ENCODE measurements around the gene GSTM2.

GSTM2 gene

GRCh38 chr1:109630081-109630897 is 37.6 kb upstream of the GSTM2 start:
- no peak for DNase-seq

- DNase-seq = no peak
Measured at GRCh38 chr1:109630898-109631512, 36.9 kb upstream of the GSTM2 start.

DNA sequence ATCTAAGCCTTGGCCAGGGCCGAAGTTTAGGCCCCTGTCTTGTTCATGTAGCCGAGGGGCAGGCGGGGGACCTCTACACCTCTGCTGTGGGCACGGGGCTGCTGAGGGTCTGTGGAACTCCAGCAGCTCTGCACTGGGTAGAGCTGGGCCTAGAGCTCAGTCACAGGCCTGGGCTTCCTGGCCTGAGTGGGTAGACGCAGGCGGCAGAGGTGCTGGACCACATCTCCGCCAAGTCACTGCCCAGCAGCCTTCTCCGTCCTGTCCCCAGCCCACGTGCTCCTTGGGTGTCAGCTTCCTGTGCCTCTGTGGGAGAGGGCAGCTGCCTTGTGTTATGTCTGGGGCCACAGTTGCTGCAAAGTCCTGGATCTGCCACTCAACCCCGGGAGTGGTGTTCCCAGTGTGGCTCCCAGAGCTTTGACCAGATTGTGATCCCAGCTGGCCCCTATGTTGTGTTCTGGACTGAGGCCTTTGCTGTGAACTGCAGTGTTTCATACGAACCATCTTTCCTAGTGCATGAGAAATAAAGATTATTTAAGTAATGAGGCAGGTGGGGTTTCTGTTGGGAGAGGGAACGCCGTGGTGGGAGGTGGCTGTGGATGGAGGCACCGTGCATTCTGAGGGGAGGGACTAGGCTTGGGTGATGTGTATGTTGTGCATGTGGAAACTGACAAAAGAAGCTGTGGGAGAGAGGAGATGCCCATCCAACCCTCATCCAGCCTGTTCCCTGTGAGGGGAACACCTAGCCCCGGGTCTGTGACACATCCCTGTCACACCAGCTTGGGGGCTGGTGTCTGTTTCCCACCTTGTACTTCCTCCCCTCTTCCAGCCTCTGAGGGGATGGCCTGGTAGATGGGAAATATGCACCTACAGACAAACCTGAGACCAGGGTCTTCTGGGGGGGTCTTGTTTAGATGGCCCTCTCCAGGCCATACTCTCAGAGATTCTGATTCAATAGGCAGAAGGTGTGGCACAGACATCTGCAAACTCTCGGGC is 36.0 kb upstream of the GSTM2 start:
- no peak for DNase-seq

DNA sequence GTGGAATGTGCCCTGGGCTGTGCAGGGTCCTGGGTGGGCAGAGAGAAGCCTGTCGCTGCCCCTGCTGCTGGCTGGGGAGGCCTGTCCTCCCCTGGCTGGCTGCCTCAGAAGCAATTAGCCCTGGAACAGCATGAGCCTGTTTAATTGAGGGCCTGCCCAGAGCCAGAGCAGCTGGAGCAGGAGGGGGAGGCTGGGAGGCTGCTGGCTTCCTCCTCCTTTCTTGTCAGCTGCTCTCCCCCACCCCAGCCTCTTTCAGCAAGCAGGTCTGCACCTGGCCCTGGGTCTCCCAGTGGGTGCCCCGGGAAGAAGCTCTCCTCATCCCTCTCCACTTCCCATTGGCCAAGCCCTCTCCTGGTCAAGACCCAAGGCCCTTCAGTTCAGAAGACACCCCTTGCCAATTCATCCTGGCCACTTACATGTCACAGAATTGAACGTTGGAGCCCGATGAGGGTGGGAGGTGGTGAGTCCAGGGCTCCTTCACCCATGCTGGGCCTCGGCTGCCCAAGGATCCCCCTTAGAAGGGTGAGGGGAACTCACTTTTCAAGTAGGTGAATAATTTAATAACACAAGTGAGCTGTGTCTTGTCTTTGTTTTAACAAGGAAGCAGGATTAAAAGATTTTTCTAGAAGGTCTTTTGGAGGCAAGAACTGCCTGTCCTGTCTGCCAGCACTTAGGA is 35.0 kb upstream of the GSTM2 start:
- DNase-seq = peak; percentile 60

DNA sequence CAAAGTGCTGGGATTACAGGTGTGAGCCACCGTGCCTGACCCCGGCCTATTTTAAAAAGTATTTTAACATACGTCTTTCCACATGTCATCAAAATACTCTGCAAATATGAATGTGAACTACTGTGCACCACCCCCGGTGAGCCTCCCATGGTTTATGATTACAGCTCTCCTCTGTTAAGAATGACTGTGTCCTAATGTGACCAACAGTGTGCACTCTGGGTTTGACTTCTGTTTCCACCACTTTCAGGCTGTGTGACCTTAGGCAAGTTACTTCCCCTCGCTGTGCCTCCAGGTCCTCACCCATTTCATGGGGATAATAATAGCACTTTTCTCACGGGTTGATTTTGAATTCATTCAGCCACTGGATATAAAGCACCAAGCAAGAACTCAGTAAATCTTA is 33.6 kb upstream of the GSTM2 start:
- no peak for DNase-seq

- no peak for DNase-seq
Measured at GRCh38 chr1:109634771-109635750, 32.8 kb upstream of the GSTM2 start.

- DNase-seq = no peak
Measured at GRCh38 chr1:109635862-109636200, 32.0 kb upstream of the GSTM2 start.

DNA sequence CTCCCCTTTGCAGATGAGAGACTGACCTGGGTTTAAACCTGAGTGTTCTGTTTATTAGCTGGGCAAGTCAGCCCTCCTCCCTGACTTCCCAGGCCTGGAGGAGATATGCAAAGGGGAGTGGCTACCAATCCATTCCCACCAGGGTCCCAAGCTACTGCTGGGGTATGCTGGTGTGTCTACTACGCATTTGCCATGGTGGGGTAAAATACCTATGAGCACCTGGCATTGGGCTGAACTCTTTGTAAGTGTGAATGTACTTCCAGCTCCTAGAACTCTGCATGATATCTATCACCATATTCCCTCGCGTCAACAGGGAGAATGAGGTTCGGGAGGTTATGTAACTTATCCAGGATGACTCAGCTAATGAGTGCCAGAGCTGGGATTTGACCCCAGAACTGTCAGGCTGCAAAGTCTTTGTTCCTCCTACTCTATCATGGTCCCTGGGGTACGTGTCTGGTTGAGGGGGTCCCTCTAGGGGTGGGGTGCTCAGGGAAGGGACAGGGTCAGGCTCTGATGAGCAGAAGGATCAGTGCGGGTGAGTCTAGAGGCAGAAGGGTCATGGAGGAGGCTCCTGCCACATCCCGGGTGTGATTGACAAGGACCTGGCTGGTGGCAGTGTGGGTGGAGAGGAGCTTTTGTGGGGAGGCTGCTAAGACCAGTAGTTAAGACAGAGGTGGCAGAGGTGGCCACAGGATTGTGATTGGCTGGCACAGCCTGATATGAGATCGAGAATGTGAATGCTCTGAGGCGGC is 31.5 kb upstream of the GSTM2 start:
- no peak for DNase-seq

DNA sequence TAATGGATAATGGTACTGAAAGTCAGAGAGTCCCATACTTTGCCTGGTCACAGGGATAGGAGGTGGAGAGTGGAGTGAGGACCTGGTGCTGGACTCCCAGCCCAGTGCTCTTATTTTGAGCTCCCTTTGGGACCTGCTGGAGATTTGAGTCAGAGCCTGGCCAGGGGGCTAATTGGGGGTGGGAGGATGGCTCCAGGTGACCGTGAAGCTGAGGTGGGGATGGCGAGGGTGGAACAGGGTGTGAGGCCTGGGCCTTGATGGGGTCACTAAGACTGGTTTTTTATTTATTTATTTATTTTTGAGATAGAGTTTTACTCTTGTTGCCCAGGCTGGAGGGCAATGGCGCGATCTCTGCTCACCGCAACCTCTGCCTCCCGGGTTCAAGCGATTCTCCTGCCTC is 30.4 kb upstream of the GSTM2 start:
- DNase-seq = no peak

GRCh38 chr1:109639063-109639840 is 28.6 kb upstream of the GSTM2 start:
- no peak for DNase-seq

GRCh38 chr1:109639841-109640184 is 28.0 kb upstream of the GSTM2 start:
- no peak for DNase-seq

GRCh38 chr1:109640285-109640865 is 27.5 kb upstream of the GSTM2 start:
- DNase-seq = peak; percentile 21

GRCh38 chr1:109641078-109641740 is 26.6 kb upstream of the GSTM2 start:
- no peak for DNase-seq

GRCh38 chr1:109641861-109642260 is 26.0 kb upstream of the GSTM2 start:
- no peak for DNase-seq

DNA sequence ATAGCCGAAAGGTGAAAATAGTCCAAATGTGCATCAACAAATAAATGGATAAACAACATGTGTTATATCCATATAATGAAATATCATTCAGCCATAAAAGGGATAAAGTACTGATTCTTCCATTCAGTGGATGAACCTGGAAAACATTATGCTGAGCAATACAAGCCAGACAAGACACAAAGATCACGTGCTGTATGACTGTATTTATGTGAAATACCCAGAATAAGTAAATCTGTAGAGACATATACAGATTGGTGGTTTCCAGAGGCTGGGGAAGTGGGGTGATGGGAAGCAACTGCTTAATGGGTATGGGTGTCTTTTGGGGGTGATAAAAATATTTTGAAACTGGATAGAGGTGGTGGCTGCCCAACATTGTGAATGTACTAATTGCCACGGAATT is 25.2 kb upstream of the GSTM2 start:
- DNase-seq = no peak

GRCh38 chr1:109643385-109644230 is 24.2 kb upstream of the GSTM2 start:
- DNase-seq = peak; percentile 58

DNA sequence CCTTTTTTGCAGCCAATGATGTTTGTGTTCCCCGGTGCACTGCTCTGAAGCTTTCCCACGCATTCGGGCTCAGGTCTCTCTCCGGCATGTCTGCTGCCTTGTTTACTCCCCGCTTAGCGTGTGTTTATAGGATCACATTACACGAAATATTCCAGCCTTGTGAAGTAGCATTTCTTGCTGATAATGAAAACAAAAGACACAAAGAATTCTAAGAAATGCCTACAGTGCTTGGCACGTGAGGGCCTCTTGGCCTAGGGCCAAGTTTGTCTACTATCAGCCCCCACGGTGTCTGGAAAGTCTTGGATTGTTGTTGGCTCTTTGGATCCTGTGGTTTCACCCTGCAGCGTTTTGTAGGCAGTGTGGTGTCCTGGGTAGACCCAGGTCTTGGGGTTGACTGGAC is 23.2 kb upstream of the GSTM2 start:
- DNase-seq = no peak

- DNase-seq = no peak
Measured at GRCh38 chr1:109649491-109649914, 18.4 kb upstream of the GSTM2 start.
